ENCODE results near the gene SAMD15.
"Not testable (repeated sequence)": the region's sequence is repeated elsewhere in the genome, so short reads cannot be mapped to it uniquely, and the experiment has no call there.

The SAMD15 gene

DNA sequence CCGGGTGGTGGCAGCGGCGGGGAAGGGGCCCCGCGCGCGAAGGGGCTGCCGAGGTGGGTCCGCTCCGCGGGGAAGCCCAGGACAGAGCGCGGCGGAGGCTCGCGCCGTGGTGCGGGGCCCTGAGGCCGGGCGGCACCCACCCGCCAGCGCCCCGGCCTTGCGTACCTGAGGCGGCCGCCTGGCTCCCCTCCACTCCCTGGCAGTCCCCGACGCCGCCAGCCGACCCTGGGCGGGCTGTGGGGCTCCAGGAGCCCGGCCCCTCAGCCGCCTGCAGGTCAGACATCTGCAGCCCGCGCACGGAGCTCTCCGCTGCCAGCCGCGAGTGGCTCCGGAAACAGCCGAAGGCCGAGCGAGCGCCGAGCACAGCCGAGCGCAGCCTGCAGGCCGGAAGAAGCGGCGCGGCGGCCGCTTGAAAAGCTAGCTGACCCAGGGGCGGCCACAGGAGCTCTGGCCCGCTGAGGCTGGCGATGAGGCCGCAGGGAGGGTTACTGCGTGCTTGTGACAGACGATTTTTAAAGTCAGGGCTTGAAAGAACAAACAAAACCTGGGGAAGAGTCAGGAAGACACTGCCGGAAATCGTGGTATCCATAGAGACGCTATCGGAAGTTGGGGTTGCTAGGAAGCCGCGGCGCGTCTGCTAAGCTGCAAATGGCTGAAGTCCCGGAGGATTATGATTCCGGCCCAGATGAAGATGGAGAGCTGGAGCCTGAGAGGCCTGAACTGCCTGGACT lies at the start of gene SAMD15, which contains the start of gene TMED8:
SAMD15 (plus strand) TSS at position 609 of the 731 bp plus-strand sequence; CDS start at position 649, 40 bp downstream.
TMED8 (minus strand) TSS at position 324 of the 731 bp plus-strand sequence; CDS start at position 283, 41 bp downstream.
- peak; percentile 85 for DNase-seq (ENCODE audit: low spot score)

DNA sequence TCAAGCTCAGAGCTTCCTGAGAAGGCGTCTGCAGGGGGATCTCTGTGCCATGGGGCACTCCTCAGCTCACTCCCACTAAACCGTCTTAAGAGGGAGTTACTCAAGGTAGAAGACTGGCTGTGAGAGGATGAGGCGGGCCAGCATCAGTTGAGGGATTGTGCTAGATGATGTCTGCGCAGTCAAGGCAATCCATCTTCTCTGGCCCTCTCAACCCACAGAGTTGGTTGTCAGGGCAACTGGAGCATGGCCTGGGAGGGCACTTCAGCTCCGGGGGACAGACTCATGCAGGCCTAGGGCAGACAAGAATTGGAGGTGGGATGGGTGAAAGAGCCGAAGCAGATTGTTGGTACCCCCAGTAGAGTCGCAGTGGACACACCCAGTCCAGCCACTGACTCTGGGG lies 47.3 kb upstream of the SAMD15 start:
- no peak for DNase-seq (ENCODE audit: low spot score)

DNA sequence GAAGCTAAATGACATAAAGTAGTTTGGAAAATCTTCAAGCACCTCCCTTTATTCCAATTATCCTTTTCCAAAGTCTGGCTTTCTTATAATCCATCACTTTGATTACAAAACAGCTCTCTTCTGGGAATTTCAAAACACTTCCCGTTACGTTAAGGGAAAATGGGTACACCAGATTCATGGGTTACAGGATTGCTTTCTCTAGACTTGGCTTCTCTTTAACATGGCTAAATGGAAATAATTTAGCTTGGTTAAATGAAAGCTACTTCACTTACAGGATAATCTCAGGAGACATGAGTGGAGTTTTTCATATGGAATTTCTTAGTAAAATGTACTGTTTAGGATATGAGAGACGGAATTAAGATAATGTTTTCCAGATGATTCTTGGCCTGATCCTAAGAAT lies 41.6 kb upstream of the SAMD15 start:
- no peak for DNase-seq (ENCODE audit: low spot score)

DNA sequence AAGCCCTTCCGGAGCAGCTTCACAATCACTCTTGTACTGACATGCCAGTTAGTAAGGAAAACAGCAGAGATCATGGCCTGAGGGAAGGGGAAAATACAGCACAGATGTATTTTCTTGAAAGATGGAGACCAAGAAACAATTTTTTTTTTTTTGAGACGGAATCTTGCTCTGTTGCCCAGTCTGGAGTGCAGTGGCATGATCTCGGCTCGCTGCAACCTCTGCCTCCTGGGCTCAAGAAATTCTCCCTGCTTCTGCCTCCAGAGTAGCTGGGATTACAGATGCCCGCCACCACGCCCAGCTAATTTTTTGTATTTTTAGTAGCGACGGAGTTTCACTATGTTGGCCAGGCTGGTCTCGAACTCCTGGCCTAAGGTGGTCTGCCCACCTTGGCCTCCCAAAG lies 39.9 kb upstream of the SAMD15 start:
- not testable (repeated sequence) for DNase-seq (ENCODE audit: low spot score)

DNA sequence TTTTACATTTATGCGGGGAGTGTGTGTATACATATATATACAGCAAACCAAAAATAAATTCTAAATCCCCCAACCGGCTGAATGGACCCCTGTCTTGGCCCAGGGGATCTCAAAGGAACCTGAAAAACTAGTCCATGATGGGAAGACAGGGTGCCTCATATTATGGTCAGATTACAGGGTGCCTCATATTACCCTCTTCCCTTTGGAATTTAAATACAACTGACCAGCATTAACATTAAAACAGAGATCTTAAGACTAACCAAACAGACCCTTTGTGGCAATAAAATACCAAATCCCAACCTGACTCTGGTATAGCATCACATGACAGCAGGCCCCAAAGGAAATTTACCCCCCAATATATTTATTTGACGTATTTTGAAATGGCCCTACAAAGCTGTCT lies 39.3 kb upstream of the SAMD15 start:
- no peak for DNase-seq (ENCODE audit: low spot score)

DNA sequence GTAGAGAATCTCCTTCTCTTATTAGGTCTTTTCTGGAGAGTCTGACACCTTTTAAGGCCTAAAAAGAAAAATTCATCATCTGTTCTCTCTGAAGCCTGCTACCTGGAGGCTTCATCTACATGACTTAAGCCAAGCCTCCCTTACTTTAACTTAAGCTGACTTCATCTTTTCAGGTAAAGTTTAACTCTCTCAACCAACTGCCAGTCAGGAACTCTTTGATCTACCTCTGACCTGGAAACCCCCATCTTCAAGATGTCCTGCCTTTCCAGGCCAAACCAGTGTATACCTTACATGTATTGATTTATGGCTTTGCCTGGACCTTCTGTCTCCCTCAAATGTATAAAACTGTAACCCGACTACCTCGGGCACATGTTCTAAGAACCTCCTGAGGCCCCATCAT lies 38.9 kb upstream of the SAMD15 start:
- DNase-seq (ENCODE audit: low spot score) = no peak

DNA sequence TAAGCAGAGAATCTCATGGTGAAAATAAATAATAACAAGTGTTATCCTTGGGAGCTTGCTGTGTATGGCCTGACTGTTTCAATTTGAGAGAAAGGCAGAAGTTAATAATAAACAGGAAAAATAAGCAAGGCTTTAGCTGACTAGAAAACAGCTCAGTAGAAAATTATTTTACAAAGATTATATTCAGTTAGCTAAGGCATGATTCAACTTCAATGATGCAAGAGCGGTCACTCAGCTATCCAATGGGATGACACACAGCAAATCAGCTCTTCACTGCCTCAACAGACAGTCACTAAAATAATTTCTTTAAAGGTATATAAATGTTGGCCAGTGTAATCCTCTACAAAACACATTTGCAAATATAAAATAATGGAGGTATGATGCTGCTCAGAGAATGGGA lies 37.8 kb upstream of the SAMD15 start:
- DNase-seq (ENCODE audit: low spot score) = peak; percentile 64

DNA sequence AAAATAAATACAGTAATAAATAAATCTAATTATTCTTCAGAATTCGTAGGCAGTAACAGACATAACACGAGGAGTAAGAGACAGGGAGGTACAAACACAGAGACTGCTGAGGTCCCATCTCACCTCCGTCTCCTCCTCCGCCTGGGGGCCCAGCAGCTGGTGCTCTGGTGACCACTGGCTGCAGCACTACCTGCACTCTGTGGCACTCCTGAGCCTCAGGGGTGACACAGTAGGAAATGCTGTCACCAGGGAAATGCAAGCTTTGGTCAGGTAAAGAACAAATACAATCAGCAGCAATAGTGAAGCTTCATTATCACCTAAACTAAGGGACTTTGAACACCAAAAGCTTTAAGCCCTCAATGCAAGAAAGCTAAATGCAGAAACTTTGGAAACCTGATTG lies 36.8 kb upstream of the SAMD15 start:
- no peak for DNase-seq (ENCODE audit: low spot score)

DNA sequence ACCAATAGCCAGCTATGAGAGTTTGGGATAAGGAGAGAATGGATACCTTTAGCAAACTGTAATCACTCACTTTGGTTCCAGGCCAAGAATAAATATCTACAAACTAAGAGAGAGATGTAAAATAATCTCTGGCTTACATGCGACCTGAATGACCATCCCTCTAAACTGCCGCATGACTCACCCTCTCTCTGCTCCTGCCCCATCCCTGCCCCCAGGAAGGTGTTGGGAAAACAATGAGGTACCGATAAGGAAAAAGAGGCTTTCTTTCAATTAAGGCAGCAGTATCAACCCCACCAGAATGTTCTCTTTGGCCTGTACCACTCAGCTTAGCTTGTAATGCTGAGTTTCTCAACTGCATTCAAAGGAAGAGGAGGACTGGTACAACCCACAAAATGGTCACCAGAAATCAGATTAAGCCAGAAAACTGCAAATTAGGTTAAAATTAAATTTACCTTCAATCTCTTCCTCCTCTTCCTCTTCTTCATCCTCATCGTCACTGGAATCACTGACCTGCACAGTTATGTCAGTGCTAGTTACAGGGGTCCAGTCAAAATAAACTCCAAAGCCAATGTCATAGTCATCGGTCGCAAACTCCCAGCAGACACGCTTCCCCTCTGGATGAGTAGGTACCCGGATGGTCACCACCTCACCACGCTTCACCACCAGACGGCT lies 34.3 kb upstream of the SAMD15 start:
- DNase-seq (ENCODE audit: low spot score) = no peak

DNA sequence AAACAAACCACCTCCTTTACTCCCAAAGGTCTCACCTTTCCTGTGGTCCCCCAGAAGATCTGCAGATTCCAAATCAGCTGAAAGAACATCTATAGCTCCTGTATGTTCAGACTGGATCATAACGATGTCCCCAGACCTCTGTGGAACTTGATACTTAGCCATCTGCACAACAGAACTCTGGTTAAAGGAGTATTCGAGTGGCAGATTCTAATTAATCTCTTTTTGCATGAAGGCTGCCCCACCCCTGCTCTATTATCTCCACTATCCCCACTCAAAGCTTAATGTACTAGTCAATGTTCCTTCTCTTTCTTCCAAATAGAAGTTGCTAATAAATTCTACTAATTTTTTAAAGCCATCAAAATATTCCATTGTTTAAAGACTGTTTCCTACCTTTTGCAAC lies 33.5 kb upstream of the SAMD15 start:
- DNase-seq (ENCODE audit: low spot score) = no peak

DNA sequence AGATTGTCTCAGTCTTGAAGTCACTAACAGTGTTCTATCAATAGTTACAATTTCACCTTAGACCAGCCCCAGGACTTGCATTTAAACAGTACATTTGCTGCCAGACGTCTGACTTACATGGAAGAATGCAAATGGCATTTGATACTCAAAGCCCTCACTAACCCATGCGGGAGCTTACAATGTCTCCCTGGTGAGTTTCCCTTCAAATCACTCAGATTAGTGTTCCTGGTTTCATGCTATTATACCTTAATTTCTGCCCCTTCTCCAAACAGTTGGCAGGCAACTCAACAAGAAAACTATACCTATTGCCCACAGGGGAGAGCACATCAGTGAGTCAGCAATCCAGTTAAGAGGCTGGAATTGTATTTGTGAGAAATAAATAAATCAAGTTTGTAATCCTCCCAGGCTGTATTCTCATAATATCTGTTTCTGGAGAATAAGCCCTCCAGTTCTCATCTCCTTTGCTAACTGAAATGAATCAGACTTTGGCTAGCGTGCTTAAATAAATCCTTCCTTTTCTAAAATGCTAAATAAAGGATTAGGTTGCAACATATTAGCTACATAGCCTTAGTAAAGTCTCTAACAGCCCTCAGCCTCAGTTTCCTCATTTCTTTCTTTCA lies 32.7 kb upstream of the SAMD15 start:
- DNase-seq (ENCODE audit: low spot score) = no peak

DNA sequence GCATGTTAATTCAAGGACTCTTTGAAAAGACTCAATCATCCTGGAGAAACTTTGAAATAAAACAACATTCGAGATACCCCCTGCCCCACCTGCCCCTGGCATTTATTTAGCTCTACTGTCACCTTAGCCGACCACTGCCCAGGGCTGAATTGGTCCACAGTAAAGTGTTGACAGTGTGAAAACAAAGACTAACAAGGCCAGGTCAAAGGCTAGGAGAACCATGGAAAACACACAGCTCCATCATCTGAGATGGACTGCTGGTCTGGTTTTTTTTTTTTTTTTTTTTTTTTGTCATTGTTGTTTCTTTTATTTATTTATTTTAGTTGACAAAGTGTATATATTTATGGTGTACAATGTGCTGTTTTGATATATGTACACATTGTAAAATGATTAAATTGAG lies 30.7 kb upstream of the SAMD15 start:
- no peak for DNase-seq (ENCODE audit: low spot score)

DNA sequence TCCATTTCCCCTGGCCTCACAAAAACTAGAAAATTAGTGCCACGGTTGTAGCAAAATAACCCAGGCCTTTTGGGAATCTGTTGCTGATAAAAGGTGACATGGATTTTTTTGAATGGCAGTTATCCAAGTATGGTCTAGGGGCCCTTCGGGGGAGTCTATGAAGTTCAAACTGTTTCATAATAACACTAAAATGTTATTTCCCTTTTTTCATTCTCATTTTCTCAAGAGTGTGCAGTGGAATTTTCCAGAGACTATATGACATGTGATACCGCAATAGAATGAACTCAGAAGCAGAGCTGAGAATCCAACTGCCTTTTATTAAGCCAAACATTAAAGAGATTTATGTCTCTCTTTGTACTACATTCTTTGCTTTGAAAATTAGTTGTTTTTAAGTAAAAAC lies 29.4 kb upstream of the SAMD15 start:
- no peak for DNase-seq (ENCODE audit: low spot score)

DNA sequence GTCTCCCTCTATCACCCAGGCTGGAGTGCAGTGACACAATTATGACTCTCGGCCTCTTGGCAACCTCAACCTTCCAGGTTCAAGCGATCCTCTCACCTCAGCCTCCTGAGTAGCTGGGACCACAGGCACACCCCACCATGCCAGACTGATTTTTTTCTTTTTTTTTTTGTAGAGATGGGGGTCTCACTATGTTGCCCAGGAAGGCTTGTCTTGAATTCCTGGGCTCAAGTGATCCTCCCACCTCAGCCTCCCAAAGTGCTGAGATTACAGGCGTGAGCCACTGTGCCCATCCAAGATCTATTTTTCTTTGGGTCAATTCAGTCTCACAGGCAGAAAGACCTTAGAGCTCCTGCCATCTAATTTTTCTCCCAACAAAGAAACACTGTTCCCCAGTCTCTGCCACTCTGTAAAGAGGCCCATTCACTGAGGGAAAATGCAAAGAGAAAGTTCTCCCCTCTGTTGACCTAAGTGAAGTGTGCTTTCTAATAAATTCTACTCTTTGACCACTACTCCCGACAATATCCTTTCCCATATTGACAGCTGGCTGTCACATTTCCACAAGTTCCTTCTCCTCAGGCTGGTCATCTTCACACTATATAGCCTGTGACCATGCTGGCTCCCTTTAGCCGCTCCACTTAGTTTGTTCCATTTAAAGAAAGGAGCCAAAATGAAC lies 23.6 kb upstream of the SAMD15 start:
- no peak for DNase-seq (ENCODE audit: low spot score)

DNA sequence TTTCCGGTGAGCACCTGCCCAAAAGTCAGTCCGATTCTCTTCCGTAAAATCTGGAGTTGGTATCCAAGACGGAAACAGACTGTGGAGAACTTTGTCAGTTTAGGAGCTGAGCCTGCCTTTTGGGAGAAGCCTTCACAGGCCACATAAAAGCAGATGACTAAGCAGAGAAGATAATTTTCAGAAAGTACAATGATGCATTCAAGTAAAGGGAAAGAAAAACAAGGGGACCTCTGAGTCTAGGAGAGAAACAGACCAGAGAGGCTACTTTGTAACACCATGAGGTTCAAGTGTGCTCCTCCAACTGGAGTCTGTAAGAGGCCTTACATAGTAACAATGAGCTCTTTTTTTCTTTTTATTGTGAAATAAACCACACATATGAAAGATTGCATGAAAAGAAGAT lies 21.4 kb upstream of the SAMD15 start:
- no peak for DNase-seq (ENCODE audit: low spot score)

DNA sequence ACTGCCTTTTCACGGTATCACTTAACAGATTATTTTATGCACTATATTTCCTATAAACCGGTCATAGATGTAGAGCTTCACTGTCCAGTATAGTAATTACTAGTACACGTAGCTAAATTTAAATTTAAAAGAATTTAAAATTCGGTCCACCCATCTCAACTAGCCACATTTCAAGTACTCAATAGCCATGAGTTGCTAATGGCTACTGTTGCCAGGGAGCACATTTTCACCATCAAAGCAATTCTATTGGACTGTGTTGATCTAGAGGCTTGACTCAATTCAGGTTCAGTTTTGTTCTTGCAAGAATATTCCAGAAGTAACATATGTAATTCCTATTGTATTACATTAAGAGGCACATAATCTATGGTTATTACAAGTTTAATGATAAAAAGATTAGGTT lies 20.3 kb upstream of the SAMD15 start:
- DNase-seq (ENCODE audit: low spot score) = no peak

DNA sequence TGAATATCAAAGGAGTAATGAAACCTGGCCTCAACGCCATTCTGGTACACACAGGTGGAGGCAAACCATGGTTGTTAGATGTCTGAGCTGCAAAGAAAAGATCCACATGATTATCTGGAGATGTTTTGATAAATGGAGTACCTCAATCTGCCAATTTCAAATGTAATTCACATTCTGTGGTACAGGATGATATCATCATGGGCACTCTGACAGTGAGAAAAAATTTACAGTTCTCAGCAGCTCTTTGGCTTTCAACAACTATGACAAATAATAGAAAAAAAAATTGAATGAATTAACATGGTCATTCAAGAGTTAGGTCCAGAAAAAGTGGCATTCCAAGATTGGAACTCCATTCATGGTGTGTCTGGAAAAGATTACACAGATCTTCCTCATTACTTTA lies 17.6 kb upstream of the SAMD15 start:
- DNase-seq (ENCODE audit: low spot score) = no peak

DNA sequence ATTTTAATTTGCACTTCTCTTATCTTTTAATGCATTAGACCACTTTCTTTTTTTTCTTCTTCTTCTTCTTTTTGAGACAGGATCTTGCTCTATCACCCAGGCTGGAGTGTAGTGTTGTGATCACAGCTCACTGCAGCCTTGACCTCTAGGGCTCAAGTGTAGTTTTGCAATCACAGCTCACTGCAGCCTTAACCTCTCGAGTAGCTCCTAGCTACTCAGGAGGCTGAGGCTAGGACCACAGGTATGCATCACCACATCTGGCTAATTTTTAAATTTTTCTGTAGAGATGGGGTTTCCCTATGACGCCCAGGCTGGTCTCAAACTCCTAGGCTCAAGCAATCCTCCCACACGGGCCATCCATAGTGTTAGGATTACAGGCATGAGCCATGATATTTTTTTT lies 13.0 kb upstream of the SAMD15 start:
- DNase-seq (ENCODE audit: low spot score) = no peak

DNA sequence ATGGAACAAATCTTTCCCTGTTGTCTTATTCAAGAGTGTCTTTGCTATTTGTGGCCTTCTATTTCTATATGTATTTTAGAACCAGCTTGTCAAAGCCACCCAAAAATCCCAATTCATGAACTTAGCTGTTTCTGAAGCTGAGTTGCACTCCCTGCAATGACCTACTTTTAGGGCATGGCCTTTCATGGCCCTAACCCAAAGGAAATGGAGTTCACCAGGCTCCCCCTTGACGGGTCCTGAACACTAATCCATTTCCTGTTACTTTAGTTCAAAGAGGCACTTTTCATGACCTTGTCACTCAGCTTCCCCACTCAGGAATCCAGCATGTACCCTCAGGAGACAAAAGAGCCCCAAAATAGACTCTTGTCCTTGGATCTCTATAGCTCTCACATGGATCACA lies 7.9 kb upstream of the SAMD15 start:
- no peak for DNase-seq (ENCODE audit: low spot score)

DNA sequence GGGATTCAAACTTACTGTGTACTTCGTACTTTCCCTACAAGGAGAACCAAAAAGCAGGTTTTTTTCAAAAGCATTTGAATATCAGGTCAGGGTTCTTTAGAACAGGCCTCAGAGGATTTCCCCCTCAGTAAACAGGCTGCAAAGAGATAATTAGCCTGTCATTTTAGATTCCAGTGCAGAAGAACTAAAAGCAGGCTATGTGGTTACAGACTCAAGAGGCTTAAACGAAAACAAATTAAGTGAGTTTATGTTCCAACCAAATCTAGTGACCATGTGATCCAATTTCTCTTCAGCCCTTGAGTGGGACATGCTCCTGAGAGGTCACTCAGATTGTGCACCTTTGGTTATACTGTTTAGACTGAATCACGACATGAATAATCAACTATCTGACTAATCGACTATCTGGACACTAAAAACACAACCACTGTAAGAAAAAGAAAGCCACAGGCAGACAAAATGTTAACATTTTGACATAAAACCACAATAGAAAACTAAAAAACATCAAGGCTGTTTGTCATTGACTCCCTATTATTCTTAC lies 4.8 kb upstream of the SAMD15 start:
- DNase-seq (ENCODE audit: low spot score) = peak; percentile 38

DNA sequence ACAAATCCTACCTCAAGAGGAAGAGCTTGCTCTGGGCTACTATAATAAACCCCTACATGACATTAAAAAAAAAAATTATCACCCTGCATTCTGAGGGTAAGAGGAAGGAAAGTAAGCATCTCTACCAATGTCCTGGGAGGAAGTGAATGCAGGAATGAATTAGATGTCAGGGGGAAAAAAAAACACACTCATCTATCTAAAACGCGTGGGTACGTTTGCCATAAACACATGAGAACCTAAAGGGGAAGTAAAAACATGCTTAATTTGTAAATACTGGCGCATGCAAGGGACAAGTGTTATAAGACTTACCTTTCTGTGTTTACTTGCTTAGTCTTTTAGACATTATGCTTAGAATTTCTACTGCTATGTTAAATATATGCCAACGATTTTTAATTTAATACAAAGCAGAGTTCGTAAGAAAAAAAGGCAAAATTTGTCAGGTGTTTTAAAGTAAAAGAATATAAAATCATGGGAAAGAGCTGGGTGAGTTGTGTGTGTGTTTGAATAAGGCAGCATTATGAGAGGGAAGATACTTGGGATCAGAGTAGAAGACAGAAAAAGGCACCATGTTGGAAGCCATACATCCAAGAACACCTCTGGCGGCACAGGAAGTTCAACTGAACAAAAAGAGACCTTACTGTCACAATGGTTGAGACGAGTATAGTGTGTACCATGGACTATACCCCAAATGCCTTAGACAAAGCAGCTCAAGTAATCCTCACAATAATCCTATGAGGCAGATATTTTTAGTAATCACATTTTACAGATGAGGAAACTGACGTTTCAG lies 1.8 kb upstream of the SAMD15 start:
- DNase-seq (ENCODE audit: low spot score) = no peak

Data from RKO (cell line).